Right lobe of liver (tissue), 6 donors: ENCODE measurements around the gene SLC38A2. TPM values are rescaled to one million over a fixed set of nuclear protein-coding genes. Genes with fewer than 3 reads are reported as not detected.

Experiments used
- ATAC-seq, 4 donors: fragments of 200-7000 bp; cut with Tn5 transposase; one replicate each; pipeline ENCODE4 v1.9.1; 2020; ENCODE audit warnings: mild to moderate bottlenecking in 4 of 4, moderate library complexity in 4 of 4
- DNase-seq, 3 donors: peaks; one replicate each; pipeline ENCODE4 v3.0.0-alpha.2; 2020
- H3K27ac ChIP-seq, 3 donors: fragments of 200-600 bp; one replicate each; pipeline ENCODE4 v1.8.0; 2022
- H3K27me3 ChIP-seq, 2 donors: fragments of 200-600 bp; one replicate each; pipeline ENCODE4 v1.8.0; 2022
- H3K36me3 ChIP-seq, 4 donors: fragments of 200-600 bp; sonication (generic) in 1 of 4; one replicate each; pipeline versions ENCODE4 v1.5.1 to v1.8.0; 2017 to 2022; ENCODE audit warnings: control low read depth in 1 of 4
- H3K4me1 ChIP-seq, 4 donors: fragments of 200-600 bp; sonication (generic) in 1 of 4; one replicate each; pipeline versions ENCODE4 v1.5.1 to v1.8.0; 2017 to 2022; ENCODE audit warnings: control low read depth in 1 of 4
- H3K4me3 ChIP-seq, 3 donors: fragments of 200-600 bp; one replicate each; pipeline ENCODE4 v1.8.0; 2022
- H3K9me3 ChIP-seq, 4 donors: fragments of 200-600 bp; sonication (generic) in 1 of 4; one replicate each; pipeline versions ENCODE4 v1.5.1 to v1.8.0; 2017 to 2022; ENCODE audit warnings: control low read depth in 1 of 4
- CTCF ChIP-seq, 4 donors: fragments of 200-600 bp in 3 of 4; fragments of 450-650 bp in 1 of 4; IDR thresholded peaks; one replicate each; pipeline versions ENCODE4 v1.5.1 to v1.8.0; 2016 to 2022; ENCODE audit warnings: antibody characterized with exemption in 4 of 4, mild to moderate bottlenecking in 2 of 4
- POLR2A ChIP-seq: fragments of 450-650 bp; IDR thresholded peaks from one replicate; pipeline ENCODE4 v1.6.1; 2017; ENCODE audit warnings: antibody characterized with exemption, mild to moderate bottlenecking
- WGBS: methylation state at CpG from one replicate; pipeline ENCODE4 v1.1.6; 2018; ENCODE audit warnings: low coverage, low lambda C conversion rate; ENCODE audit not compliant: insufficient coverage; ENCODE audit errors: missing lambda C conversion rate; 5-methylcytosine and 5-hydroxymethylcytosine counted together
- intact Hi-C, 2 donors: fragments of 100-400 bp; cut with DNase I; formaldehyde crosslinking; loops; one replicate each; pipeline versions ENCODE4 v1.11.2 to v1.14.1; 2022
- total RNA-seq, 6 experiments: library from RNA; depleted of rRNA in 2 of 6; stranded (reverse); fragments of >200 nt in 2 of 6; fragmentation: NEBNext Ultra II Directional in 3 of 6; extraction: Animal tissue kit (Norgen Biotek cat#: 25700) in 3 of 6; gene quantifications; one replicate each; pipeline versions ENCODE4 v1.1.0 to v1.2.4, GENCODE V29; 2016 to 2023
- donor health status: DM: no; HTN: yes; CAD: no.
- donor health status: DM: no; HTN: no; CAD: no.
- donor health status: DM: no; HTN: no; CAD: no.
- donor health status: DM: no; HTN: yes; CAD: no.
- donor health status: DM: no; HTN: yes; CAD: no.

The SLC38A2 gene
- total RNA-seq, 6 experiments from 2014 or later: 77.0 to 463 (median 290) TPM

GRCh38 chr12:46370380-46370734, 2.2 kb downstream of the SLC38A2 start:
- H3K27ac ChIP-seq: peak overlapping the region; percentile 46 to 99 (median 98)
- H3K9me3 ChIP-seq: no peaks in the 10 kb centered on the region
- ATAC-seq (no peak), DNase-seq (no peak)
- H3K36me3 ChIP-seq: peaks cover 16 to 58% (median 50%) of the 10 kb centered on the region in 4 donors
- TF ChIP-seq CTCF (IDR thresholded peaks at IDR 0.05): no peak
- TF ChIP-seq POLR2A: no peak
- peaks cover 0 to 64% (median 28%) of the 10 kb centered on the region in 4 donors for H3K4me1 ChIP-seq
- H3K4me3 ChIP-seq: peak overlapping the region; percentile 84 to 90 (median 88)
- no peaks in the 10 kb centered on the region for H3K27me3 ChIP-seq
- WGBS: 9% methylated on average over 2 of the region's 2 CpGs
- intact Hi-C loops: no loop called here

GRCh38 chr12:46369474-46370379, 2.8 kb downstream of the SLC38A2 start:
- H3K9me3 ChIP-seq: no peaks in the 10 kb centered on the region
- intact Hi-C loops: no loop called here
- no peak for ATAC-seq
- 22% methylated on average over 7 of the region's 7 CpGs for WGBS
- H3K4me3 ChIP-seq: peak overlapping the region; percentile 84 to 90 (median 88)
- TF ChIP-seq CTCF (IDR thresholded peaks at IDR 0.05): no peak
- H3K4me1 ChIP-seq: peaks cover 0 to 60% (median 25%) of the 10 kb centered on the region in 4 donors
- DNase-seq: no peak
- peaks cover 20 to 64% (median 55%) of the 10 kb centered on the region in 4 donors for H3K36me3 ChIP-seq
- peak overlapping the region; percentile 46 to 99 (median 98) for H3K27ac ChIP-seq
- H3K27me3 ChIP-seq: no peaks in the 10 kb centered on the region

GRCh38 chr12:46369095-46369473, 3.5 kb downstream of the SLC38A2 start:
- intact Hi-C loops: no loop called here
- peaks cover 26 to 71% (median 59%) of the 10 kb centered on the region in 4 donors for H3K36me3 ChIP-seq
- peak overlapping the region; percentile 46 to 99 (median 98) for H3K27ac ChIP-seq
- WGBS: 50% methylated on average over 4 of the region's 4 CpGs
- H3K9me3 ChIP-seq: no peaks in the 10 kb centered on the region
- no peak for DNase-seq
- peak overlapping the region; percentile 84 to 90 (median 88) for H3K4me3 ChIP-seq
- TF ChIP-seq POLR2A (peak; percentile 29), CTCF (IDR thresholded peaks at IDR 0.05) (no peak)
- no peak for ATAC-seq
- no peaks in the 10 kb centered on the region for H3K27me3 ChIP-seq
- H3K4me1 ChIP-seq: peaks cover 0 to 62% (median 22%) of the 10 kb centered on the region in 4 donors

- Histone ChIP-seq H3K27ac (peak overlapping the region; percentile 46 to 99 (median 98)), H3K4me1 (peaks cover 0 to 63% (median 20%) of the 10 kb centered on the region in 4 donors), H3K27me3 (no peaks in the 10 kb centered on the region), H3K4me3 (peak overlapping the region; percentile 84 to 90 (median 88)), H3K36me3 (peaks cover 30 to 75% (median 63%) of the 10 kb centered on the region in 4 donors), H3K9me3 (no peaks in the 10 kb centered on the region)
- TF ChIP-seq CTCF (IDR thresholded peaks at IDR 0.05) (no peak), POLR2A (no peak)
- intact Hi-C loops: no loop called here
- 38% methylated on average over 1 of the region's 1 CpG for WGBS
- ATAC-seq: no peak
- no peak for DNase-seq
These were observed 3.9 kb downstream of the SLC38A2 start for GRCh38 chr12:46368684-46369083.
